HepG2 (cell line): ENCODE data around the gene CPXM1. TPM values are rescaled to one million over a fixed set of nuclear protein-coding genes. Genes with fewer than 3 reads are reported as not detected.

Source experiments
- ATAC-seq: fragments of 200-7000 bp; cut with Tn5 transposase; 3 replicates; pipeline ENCODE4 v1.9.1; 2020; ENCODE audit warnings: mild to moderate bottlenecking, moderate library complexity
- BruUV-seq: library from RNA; stranded (reverse); fragments of 400-500 nt; replicated peaks from 2 replicates; lab custom pipeline; 2021; lab: Mats Ljungman, UMichigan
- CTCF ChIA-PET: fragments of 300-600 bp; formaldehyde crosslinking; extraction: SDS; loops from one replicate; lab custom pipeline; 2021; ENCODE audit warnings: low total read pairs, inconsistent platforms, low intra/inter-chr PET ratio; lab: Yijun Ruan, JAX
- POLR2A ChIA-PET: fragments of 350-600 bp; sonication (Branson Sonifier 250); formaldehyde crosslinking; loops from one replicate; lab custom pipeline; 2020; ENCODE audit warnings: antibody characterized with exemption, inconsistent platforms; lab: Yijun Ruan, JAX
- DNase-seq: peaks from one replicate; pipeline ENCODE4 v3.0.0-alpha.2; 2015; ENCODE audit warnings: low spot score
- FAIRE-seq: peaks from 3 replicates; lab custom pipeline; 2011; peaks lifted over from hg19 to GRCh38; lab: Jason Lieb, UNC
- H2AFZ ChIP-seq: one replicate; pipeline ENCODE4 v1.6.1; 2011; ENCODE audit warnings: low read length, inconsistent platforms
- H3K27ac ChIP-seq: fragments of 300-600 bp; 3 replicates; pipeline ENCODE4 v1.8.0; 2011; ENCODE audit warnings: mixed run types, mild to moderate bottlenecking, mixed read lengths, low read length, inconsistent platforms; ENCODE audit not compliant: insufficient read depth; ENCODE audit errors: extremely low read length
- H3K27me3 ChIP-seq, 2 experiments: fragments of 200-600 bp in 1 of 2; 2 replicates in 1 of 2; 3 replicates in 1 of 2; pipeline versions ENCODE4 v1.6.0 to v1.8.0; 2011; ENCODE audit warnings: low read length in 2 of 2, mild to moderate bottlenecking in 2 of 2, moderate library complexity in 2 of 2, inconsistent platforms in 1 of 2; ENCODE audit not compliant: insufficient read depth in 2 of 2, control insufficient read depth in 1 of 2
- H3K36me3 ChIP-seq, 2 experiments: fragments of 200-600 bp in 1 of 2; replicated peaks in 1 of 2; 2 replicates in 1 of 2; 3 replicates in 1 of 2; pipeline versions ENCODE4 v1.5.1 to v1.8.0; 2011; ENCODE audit warnings: low read length in 2 of 2, inconsistent platforms in 1 of 2; ENCODE audit not compliant: insufficient read depth in 2 of 2, control insufficient read depth in 1 of 2
- H3K4me1 ChIP-seq: 2 replicates; pipeline ENCODE4 v1.5.1; 2012; ENCODE audit warnings: low read length, inconsistent platforms; ENCODE audit not compliant: insufficient read depth
- H3K4me2 ChIP-seq: 2 replicates; pipeline ENCODE4 v1.6.0; 2011; ENCODE audit warnings: low read depth, low read length, inconsistent platforms
- H3K4me3 ChIP-seq, 3 experiments: fragments of 200-600 bp in 1 of 3; sonication (generic), shearing (Covaris generic) in 1 of 3; replicated peaks in 1 of 3; 2 replicates each; pipeline ENCODE4 v1.5.1; 2011 to 2016; ENCODE audit warnings: low read length in 3 of 3, inconsistent platforms in 2 of 3, low read depth in 2 of 3, mild to moderate bottlenecking in 2 of 3, control low read depth in 1 of 3, mixed read lengths in 1 of 3; ENCODE audit not compliant: insufficient read depth in 1 of 3
- H3K79me2 ChIP-seq: one replicate; pipeline ENCODE4 v1.6.1; 2011; ENCODE audit warnings: low read length, inconsistent platforms; ENCODE audit not compliant: insufficient read depth
- H3K9ac ChIP-seq: 2 replicates; pipeline ENCODE4 v1.6.0; 2011; ENCODE audit warnings: mild to moderate bottlenecking, low read depth, low read length, inconsistent platforms; ENCODE audit not compliant: insufficient read depth
- H3K9me3 ChIP-seq: 2 replicates; pipeline ENCODE4 v1.5.1; 2012; ENCODE audit warnings: mild to moderate bottlenecking, low read length
- H4K20me1 ChIP-seq: 2 replicates; pipeline ENCODE4 v1.6.0; 2011; ENCODE audit warnings: inconsistent platforms, mild to moderate bottlenecking, low read length, moderate library complexity; ENCODE audit not compliant: insufficient read depth
- ATF2 ChIP-seq: sonication (generic); formaldehyde crosslinking; IDR thresholded peaks from 2 replicates; pipeline ENCODE4 v1.4.0; 2020; ENCODE audit warnings: missing genetic modification reagents
- HNF1A ChIP-seq, 2 experiments: sonication (generic) in 1 of 2; formaldehyde crosslinking in 1 of 2; IDR thresholded peaks; 2 replicates each; pipeline versions ENCODE4 v1.4.0 to v1.6.1; 2016 to 2020; ENCODE audit warnings: borderline replicate concordance in 1 of 2, low read depth in 1 of 2, mild to moderate bottlenecking in 1 of 2, missing genetic modification reagents in 1 of 2
- POLR2G ChIP-seq: fragments of 200-400 bp; formaldehyde crosslinking; IDR thresholded peaks from 2 replicates; pipeline ENCODE4 v1.6.1; 2018; ENCODE audit warnings: mild to moderate bottlenecking, low read depth, low read length, moderate library complexity
- RBM39 ChIP-seq: fragments of 200-400 bp; formaldehyde crosslinking; IDR thresholded peaks from one replicate; pipeline ENCODE4 v1.6.1; 2018; ENCODE audit warnings: antibody characterized with exemption, mild to moderate bottlenecking, low read depth, low read length; ENCODE audit not compliant: poor library complexity, severe bottlenecking
- SIN3B ChIP-seq: fragments of 150-350 bp; IDR thresholded peaks from 2 replicates; pipeline ENCODE4 v1.6.1; 2014; ENCODE audit warnings: low read length
- U2AF1 ChIP-seq: fragments of 200-400 bp; formaldehyde crosslinking; optimal IDR thresholded peaks from 2 replicates; pipeline ENCODE3; 2017; ENCODE audit warnings: mild to moderate bottlenecking, low read depth, low read length
- ZNF333 ChIP-seq: sonication (generic); formaldehyde crosslinking; IDR thresholded peaks from 2 replicates; pipeline ENCODE4 v1.4.0; 2020; ENCODE audit warnings: mild to moderate bottlenecking, missing genetic modification reagents, borderline replicate concordance
- ZNF446 ChIP-seq: sonication (generic); formaldehyde crosslinking; IDR thresholded peaks from 2 replicates; pipeline ENCODE4 v1.5.0; 2020; ENCODE audit warnings: mild to moderate bottlenecking, missing genetic modification reagents
- ZNF749 ChIP-seq: sonication (generic); formaldehyde crosslinking; IDR thresholded peaks from 2 replicates; pipeline ENCODE4 v1.8.0; 2022; ENCODE audit warnings: mild to moderate bottlenecking, missing genetic modification reagents, moderate library complexity, borderline replicate concordance
- WGBS: methylation state at CpG from one replicate; pipeline ENCODE4 v1.1.6; 2017; ENCODE audit warnings: low lambda C conversion rate; 5-methylcytosine and 5-hydroxymethylcytosine counted together
- in situ Hi-C: cut with HindIII; loops from 2 replicates; pipeline ENCODE4 v1.10.0; 2017; ENCODE audit warnings: low pct_unique_long_range_greater_than_20kb; ENCODE audit not compliant: extremely low pct_ligation_motif_present
- intact Hi-C: fragments of 100-400 bp; cut with micrococcal nuclease; formaldehyde crosslinking; loops from one replicate; pipeline ENCODE4 v1.10.0; 2022; ENCODE audit not compliant: unreplicated experiment
- polyA plus RNA-seq, 8 experiments: library from polyadenylated mRNA; depleted of rRNA in 3 of 8; stranded (reverse) in 7 of 8; unstranded in 1 of 8; fragments of >200 nt; fragmentation: Illumina TruSeq in 4 of 8; extraction: Trizol in 4 of 8; gene quantifications; 2 replicates each; pipeline versions ENCODE4 v1.2.1 to v1.2.3, GENCODE V29; 2011 to 2016; ENCODE audit warnings: low read depth in 4 of 8, missing spikeins in 1 of 8, mixed read lengths in 1 of 8; ENCODE audit not compliant: insufficient read depth in 1 of 8
- total RNA-seq, 5 experiments: library from RNA; depleted of rRNA; stranded (reverse); fragments of >200 nt; fragmentation: Illumina TruSeq; extraction: Trizol; gene quantifications; 2 replicates each; pipeline ENCODE4 v1.2.3, GENCODE V29; 2016; ENCODE audit warnings: low read depth in 1 of 5
- TF ChIP-seq, protein P1 (sequence below): sonication (generic); formaldehyde crosslinking; IDR thresholded peaks from 2 replicates; pipeline ENCODE4 v1.5.1; 2020; ENCODE audit warnings: mild to moderate bottlenecking, missing genetic modification reagents, borderline replicate concordance

Gene CPXM1
- total and polyA plus RNA-seq, 2 of the 13 experiments (the other 11 are each of a cell fraction or from before 2014, with no cell fraction given): 0.07 TPM; not detected in 1

DNA sequence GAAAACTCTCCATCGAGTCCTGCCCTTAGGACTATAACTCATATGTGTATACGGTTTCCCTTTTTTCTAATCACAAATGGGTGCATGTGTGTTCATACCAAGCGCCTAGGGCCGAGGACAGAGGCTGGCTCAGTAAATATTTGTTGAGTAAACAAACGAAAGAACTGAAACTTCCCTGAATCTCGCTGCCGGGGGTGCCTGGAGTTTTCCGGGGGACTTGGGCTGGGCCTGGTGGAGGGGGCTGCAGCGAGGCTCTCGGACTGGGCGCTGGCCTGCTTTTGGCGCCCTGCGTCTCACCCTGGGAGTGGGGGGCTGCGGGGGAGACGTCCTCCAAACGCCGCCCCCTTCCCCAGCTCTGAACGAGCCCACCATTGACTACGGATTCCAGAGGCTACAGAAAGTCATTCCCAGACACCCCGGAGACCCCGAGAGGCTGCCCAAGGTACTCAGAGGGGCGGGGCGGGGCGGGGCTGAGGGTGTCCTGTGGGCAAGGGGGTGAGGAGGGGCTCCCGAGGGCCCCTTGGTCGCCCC is 49.0 kb downstream of the CPXM1 start:
- BruUV-seq: no TSS peak
- CTCF ChIA-PET: interaction anchor here (1.9 to 2.2 kb wide), 2 partner anchors 38 to 63 kb away, joined by 5 to 7 read pairs; no protein-coding TSS in a partner anchor
- H2AFZ ChIP-seq: no peak overlapping the region
- WGBS: 1% methylated on average over 24 of the region's 26 CpGs
- no peak overlapping the region for H3K27ac ChIP-seq
- H3K27me3 ChIP-seq: peaks cover 15 to 85% of the 10 kb centered on the region in 2 experiments
- peak overlapping the region; percentile 20; the same call in 1 of the 2 replicates for H3K9ac ChIP-seq
- POLR2A ChIA-PET: interaction anchor here (1.5 kb wide), 1 partner anchor 22 kb away, joined by 3 read pairs; no protein-coding TSS in a partner anchor
- FAIRE-seq (no peak), ATAC-seq (peak; percentile 50), DNase-seq (peak; percentile 75)
- H3K4me2 ChIP-seq: peak overlapping the region; percentile 93
- in situ Hi-C loops (loop anchor here (5.0 to 10.0 kb wide), 2 partner anchors 64 to 93 kb away; partner anchors contain the start of genes PCED1A and VPS16), intact Hi-C loops (loop anchor here (5.0 kb wide), 1 partner anchor 39 kb away; no protein-coding TSS in a partner anchor)
- peaks cover 45% of the 10 kb centered on the region for H3K4me1 ChIP-seq
- no peaks in the 10 kb centered on the region for H3K79me2 ChIP-seq
- H3K36me3 ChIP-seq: no peaks in the 10 kb centered on the region
- 0 out of 2 replicates have a peak, but pooled peaks cover 3% of the 10 kb centered on the region for H4K20me1 ChIP-seq
- no peaks in the 10 kb centered on the region for H3K9me3 ChIP-seq
- peak overlapping the region; percentile 60 to 79 (median 67) for H3K4me3 ChIP-seq
- TF ChIP-seq ZNF749 (CRISPR knock-in tag): no peak; the same call in 1 of the 2 replicates
- TF ChIP-seq, protein P1, sequence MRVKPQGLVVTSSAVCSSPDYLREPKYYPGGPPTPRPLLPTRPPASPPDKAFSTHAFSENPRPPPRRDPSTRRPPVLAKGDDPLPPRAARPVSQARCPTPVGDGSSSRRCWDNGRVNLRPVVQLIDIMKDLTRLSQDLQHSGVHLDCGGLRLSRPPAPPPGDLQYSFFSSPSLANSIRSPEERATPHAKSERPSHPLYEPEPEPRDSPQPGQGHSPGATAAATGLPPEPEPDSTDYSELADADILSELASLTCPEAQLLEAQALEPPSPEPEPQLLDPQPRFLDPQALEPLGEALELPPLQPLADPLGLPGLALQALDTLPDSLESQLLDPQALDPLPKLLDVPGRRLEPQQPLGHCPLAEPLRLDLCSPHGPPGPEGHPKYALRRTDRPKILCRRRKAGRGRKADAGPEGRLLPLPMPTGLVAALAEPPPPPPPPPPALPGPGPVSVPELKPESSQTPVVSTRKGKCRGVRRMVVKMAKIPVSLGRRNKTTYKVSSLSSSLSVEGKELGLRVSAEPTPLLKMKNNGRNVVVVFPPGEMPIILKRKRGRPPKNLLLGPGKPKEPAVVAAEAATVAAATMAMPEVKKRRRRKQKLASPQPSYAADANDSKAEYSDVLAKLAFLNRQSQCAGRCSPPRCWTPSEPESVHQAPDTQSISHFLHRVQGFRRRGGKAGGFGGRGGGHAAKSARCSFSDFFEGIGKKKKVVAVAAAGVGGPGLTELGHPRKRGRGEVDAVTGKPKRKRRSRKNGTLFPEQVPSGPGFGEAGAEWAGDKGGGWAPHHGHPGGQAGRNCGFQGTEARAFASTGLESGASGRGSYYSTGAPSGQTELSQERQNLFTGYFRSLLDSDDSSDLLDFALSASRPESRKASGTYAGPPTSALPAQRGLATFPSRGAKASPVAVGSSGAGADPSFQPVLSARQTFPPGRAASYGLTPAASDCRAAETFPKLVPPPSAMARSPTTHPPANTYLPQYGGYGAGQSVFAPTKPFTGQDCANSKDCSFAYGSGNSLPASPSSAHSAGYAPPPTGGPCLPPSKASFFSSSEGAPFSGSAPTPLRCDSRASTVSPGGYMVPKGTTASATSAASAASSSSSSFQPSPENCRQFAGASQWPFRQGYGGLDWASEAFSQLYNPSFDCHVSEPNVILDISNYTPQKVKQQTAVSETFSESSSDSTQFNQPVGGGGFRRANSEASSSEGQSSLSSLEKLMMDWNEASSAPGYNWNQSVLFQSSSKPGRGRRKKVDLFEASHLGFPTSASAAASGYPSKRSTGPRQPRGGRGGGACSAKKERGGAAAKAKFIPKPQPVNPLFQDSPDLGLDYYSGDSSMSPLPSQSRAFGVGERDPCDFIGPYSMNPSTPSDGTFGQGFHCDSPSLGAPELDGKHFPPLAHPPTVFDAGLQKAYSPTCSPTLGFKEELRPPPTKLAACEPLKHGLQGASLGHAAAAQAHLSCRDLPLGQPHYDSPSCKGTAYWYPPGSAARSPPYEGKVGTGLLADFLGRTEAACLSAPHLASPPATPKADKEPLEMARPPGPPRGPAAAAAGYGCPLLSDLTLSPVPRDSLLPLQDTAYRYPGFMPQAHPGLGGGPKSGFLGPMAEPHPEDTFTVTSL (CRISPR knock-in tag): peak; percentile 70; the same call in 1 of the 2 replicates
- TF ChIP-seq RBM39: no peak
- no peak for TF ChIP-seq ZNF333 (CRISPR knock-in tag)
- TF ChIP-seq POLR2G: peak; percentile 70
- TF ChIP-seq SIN3B: no peak
- TF ChIP-seq ZNF446 (CRISPR knock-in tag): no peak
- TF ChIP-seq U2AF1: no peak
- TF ChIP-seq ATF2: no peak
- TF ChIP-seq HNF1A (IDR thresholded peaks at IDR 0.05; ENCODE audit: low read depth): 0 out of 2 replicates have a peak, but pooled peaks have one; percentile 15
- TF ChIP-seq HNF1A (CRISPR knock-in tag; IDR thresholded peaks at IDR 0.05; ENCODE audit: borderline replicate concordance): no peak
